ENCODE data around the gene NAMPT. TPM values are rescaled to one million over a fixed set of nuclear protein-coding genes. Genes with fewer than 3 reads are reported as not detected.
"Not testable (repeated sequence)": the region's sequence is repeated elsewhere in the genome, so short reads cannot be mapped to it uniquely, and the experiment has no call there.

Gene NAMPT
- total RNA-seq, 1 donor from 2014 or later = 136 TPM

- DNase-seq (ENCODE audit: low spot score) = no peak
These were observed 20.9 kb upstream of the NAMPT start for GRCh38 chr7:106305732-106306131.

GRCh38 chr7:106304568-106304967 is 19.8 kb upstream of the NAMPT start:
- no peak for ATAC-seq
- DNase-seq (ENCODE audit: low spot score) = no peak

More at GRCh38 chr7:106305732-106306131, 20.9 kb upstream of the NAMPT start:
- no peak for ATAC-seq

DNA sequence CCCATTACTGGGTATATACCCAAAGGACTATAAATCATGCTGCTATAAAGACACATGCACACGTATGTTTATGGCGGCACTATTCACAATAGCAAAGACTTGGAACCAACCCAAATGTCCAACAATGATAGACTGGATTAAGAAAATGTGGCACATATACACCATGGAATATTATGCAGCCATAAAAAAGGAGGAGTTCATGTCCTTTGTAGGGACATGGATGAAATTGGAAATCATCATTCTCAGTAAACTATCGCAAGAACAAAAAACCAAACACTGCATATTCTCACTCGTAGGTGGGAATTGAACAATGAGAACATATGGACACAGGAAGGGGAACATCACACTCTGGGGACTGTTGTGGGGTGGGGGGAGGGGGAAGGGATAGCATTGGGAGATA is 13.8 kb upstream of the NAMPT start:
- not testable (repeated sequence) for DNase-seq (ENCODE audit: low spot score); ATAC-seq

DNA sequence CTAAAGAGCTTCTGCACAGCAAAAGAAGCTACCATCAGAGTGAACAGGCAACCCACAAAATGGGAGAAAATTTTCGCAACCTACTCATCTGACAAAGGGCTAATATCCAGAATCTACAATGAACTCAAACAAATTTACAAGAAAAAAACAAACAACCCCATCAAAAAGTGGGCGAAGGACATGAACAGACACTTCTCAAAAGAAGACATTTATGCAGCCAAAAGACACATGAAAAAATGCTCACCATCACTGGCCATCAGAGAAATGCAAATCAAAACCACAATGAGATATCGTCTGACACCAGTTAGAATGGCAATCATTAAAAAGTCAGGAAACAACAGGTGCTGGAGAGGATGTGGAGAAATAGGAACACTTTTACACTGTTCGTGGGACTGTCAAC is 13.4 kb upstream of the NAMPT start:
- ATAC-seq; DNase-seq (ENCODE audit: low spot score): not testable (repeated sequence)

DNA sequence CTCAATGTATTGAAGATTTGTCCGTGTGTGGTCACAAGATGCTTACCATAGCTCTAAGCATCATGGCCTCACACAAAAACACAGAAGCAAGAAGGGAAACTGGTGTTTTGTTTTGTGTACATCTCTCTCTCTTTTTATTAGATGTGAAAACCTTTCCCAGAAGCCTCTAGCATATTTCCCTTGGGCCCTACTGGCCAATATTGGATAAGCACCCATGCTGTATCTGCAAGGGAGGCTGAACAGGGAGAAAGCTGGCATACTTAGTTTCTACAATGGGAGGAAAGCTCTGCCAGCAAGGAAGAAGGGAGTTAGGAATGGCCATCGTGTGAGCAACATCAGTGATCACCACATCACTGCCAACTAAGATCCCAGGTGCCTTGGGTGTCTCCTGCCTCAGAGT is 9.6 kb upstream of the NAMPT start:
- DNase-seq (ENCODE audit: low spot score) (no peak), ATAC-seq (no peak)

GRCh38 chr7:106291247-106291646 is 6.5 kb upstream of the NAMPT start:
- no peak for ATAC-seq
- DNase-seq (ENCODE audit: low spot score) = no peak

DNA sequence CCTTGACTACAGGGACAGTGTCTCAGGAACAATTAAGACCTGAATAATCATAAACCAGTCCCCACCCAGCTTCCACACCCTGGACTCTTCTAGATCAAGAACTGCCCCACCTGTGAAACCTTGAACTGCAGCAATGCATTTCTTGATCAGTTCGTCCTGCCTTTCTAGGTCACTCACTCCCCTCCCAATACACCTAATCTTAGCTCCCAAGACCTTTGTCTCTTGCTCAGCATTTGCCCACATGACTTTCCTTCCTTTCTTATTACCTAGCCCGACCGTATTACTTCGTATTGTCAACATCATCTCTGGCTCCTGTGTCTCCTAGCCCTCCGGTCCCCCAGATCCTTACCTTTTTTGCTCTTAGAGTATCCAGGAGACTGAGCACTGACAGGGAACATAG is 5.5 kb upstream of the NAMPT start:
- no peak for ATAC-seq
- DNase-seq (ENCODE audit: low spot score) = no peak

GRCh38 chr7:106289848-106290247 is 5.1 kb upstream of the NAMPT start:
- DNase-seq (ENCODE audit: low spot score) = no peak
- no peak for ATAC-seq

DNA sequence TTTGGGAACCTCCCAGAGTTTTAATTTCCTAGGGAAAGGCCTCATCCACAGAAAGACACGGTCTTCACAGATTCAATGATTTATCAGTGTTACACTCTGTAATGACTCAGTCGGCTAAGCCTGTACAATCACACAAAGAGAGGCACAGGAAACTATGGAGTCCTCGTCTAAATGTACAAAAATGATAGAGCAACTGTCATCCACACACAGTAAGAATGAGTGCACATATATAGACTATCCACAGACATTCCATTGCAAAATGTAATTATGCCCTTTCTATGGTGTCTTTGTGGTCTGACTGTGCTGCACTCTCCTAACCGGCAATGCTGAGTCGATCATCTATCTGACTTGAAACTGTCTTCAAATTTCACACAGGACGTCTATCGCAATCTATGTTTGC is 3.5 kb upstream of the NAMPT start:
- DNase-seq (ENCODE audit: low spot score) (no peak), ATAC-seq (no peak)

GRCh38 chr7:106287786-106288185 is 3.0 kb upstream of the NAMPT start:
- DNase-seq (ENCODE audit: low spot score) (no peak), ATAC-seq (no peak)

DNA sequence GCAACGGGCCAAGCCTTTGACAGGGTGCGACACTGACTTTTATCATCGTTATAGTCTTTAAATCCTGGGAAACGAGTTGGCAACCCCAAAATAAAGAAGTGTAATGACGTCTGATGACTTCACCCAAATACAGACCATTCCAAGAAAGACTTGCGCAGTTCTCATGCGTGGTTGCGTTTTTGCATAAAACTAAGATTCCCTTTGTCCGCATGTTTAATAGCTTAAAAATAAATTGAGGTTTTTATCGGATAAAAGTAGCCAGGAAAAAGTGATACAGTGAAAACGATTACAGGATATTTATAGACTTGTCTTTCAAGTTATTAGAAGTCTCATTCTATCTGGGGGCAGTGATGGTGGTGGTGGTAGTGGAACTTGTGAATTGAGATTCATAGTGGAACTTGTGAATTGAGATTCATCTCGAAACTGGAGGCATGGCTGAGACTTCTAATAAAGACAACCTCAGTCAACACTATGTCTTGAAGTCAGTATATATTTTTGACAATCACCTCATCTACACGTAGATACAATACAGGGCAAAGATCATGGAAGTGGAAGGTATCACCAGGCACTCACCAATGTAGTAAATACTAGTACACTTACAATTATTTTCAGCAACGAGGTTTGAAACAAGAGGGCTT is 1.2 kb upstream of the NAMPT start:
- DNase-seq (ENCODE audit: low spot score) = no peak
- ATAC-seq = no peak

GRCh38 chr7:106285051-106285854 is 470 bp upstream of the NAMPT start:
- ATAC-seq (peak; percentile 84), DNase-seq (ENCODE audit: low spot score) (peak; percentile 100)

DNA sequence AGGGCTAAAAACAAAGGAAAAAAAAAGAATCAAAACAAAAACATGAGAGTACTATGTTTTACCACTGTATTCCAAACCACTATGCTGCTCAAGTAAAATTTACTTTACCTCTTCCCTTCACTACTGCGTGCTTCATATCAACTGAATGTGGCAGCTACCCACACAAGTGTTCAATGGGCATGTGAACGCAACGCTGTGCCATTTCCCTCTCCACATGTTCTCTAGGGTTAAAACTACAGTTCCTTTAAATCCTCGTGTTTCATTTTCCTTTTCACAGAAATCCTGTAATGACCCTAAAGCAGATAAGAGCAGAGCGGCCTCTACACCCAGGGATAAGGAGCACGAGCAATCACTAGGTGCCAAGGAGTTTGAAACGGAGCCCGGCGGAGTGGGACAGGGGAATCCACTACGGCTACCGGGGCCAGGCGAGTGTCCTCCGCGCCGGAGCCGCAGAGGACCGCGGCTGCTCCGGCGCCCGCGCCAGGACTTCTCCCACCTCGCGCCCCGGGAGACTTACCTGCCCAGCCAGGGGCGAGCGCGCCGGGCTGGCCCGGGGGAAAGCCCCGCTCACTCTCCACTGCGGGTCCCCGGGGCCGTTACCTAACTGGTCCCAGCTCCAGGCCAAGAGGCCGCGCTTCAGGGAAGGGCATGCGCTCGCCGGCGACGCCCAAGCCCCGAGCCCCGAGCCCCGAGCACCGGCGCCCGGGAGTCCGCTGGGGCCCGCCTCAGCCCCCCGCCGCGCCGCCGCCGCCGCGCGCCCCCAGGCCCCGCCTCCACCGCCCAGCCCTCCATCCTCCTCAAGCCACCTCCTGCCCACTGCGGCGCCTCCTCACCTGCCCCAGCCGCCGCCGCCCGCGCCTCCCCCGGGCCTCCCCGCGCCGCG is 711 bp downstream of the NAMPT start:
- DNase-seq (ENCODE audit: low spot score) (peak; percentile 73), ATAC-seq (peak; percentile 32)

DNA sequence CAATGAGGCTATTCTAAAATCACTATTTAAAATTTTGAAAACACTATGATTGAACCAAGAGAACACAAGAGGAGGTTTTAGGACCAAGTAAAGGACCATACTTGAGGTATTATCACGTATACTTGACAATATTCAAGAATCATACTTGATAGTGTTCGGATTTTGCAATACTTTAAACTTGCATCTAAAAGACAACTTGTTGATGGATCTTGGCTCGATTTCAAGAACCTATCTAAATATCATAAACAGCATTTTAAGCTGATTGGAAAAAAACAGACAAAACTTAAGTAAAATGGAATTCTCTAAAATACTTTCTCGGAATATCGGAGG is 1.3 kb downstream of the NAMPT start:
- DNase-seq (ENCODE audit: low spot score) (no peak), ATAC-seq (no peak)

- DNase-seq (ENCODE audit: low spot score) = no peak
- no peak for ATAC-seq
These were observed 1.9 kb downstream of the NAMPT start for GRCh38 chr7:106282852-106283251.

GRCh38 chr7:106282390-106282789 is 2.4 kb downstream of the NAMPT start:
- DNase-seq (ENCODE audit: low spot score) (no peak), ATAC-seq (no peak)

DNA sequence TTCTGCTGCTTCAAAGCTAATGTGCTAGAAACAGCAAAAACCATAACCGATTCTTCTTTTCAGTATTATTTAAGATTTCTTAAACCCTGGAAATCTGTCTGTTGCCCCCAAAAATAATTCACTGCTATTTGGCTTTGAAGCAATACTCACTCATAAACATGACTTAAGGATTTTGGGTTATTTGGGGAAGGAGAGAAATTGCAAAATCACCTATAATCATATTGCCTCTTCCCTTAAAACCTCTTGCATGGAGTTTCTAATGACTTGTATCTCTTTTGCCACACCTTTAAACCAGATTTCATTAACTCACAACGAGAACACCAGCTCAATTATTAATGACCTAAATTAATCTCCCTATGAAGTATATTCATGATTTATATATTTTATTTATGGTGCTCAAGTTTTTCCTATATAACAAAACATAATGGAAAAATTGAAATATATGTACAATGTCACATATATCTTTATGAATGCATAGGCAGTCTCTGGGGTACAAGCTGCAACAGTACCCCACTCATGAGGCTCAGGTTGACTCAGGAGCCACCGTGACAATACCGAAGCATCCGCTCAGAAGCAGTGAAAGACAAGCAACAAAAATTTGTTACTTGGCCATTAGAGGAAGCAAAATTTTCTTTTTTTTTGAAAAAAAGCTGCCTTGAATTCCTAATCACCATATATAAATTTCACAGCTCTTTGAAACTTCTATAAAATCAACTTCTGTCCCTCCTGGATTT is 3.0 kb downstream of the NAMPT start:
- DNase-seq (ENCODE audit: low spot score) = no peak
- ATAC-seq = no peak

- ATAC-seq (no peak), DNase-seq (ENCODE audit: low spot score) (no peak)
These were observed 3.7 kb downstream of the NAMPT start for GRCh38 chr7:106281127-106281526.

DNA sequence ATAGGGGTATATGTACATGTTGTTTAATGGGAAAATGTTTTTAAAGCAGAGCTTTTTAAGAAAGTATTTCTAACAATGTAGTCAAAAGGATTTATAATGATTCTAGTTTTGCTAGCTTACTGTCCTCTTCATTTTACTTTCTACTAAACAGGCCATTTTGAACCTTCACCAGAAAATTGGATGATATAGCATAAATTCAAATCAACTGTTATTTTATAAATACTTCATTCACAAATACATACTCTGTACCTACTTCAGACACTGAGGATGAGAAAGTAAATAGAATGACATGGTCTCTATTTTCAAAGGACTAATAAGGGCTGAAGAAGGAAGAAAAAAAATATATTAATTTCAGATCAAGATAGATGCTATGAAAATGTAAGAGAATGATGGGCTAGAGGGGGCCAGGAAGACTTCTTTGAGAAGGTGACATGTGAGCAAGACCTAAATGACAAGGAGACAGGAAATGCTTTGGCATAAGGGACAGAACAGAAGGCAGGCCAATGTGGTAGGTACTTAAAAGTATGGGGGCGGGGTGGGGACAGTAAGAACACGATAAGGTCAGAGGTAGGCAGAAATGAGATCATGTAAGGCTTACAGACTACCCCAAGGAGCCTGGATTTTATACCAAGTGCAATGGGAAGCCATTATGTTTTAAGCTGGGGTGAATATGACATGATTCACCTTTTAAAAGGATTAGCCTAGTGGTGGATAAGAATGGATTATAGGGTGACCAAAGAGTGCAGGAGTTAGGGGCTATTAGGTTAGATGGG is 5.2 kb downstream of the NAMPT start:
- ATAC-seq (peak; percentile 6), DNase-seq (ENCODE audit: low spot score) (no peak)

GRCh38 chr7:106278695-106279094 is 6.1 kb downstream of the NAMPT start:
- no peak for DNase-seq (ENCODE audit: low spot score)
- no peak for ATAC-seq
